MCF 10A (cell line): ENCODE results near the gene SYCP2L. TPM values are rescaled to one million over a fixed set of nuclear protein-coding genes. Genes with fewer than 3 reads are reported as not detected.

Experiments used
- BruUV-seq: library from RNA; stranded (reverse); fragments of 400-500 nt; replicated peaks from 2 replicates; lab custom pipeline; 2021; lab: Mats Ljungman, UMichigan
- CTCF ChIA-PET: fragments of 300-600 bp; sonication (Branson Sonifier 250); formaldehyde crosslinking; extraction: SDS; loops from one replicate; lab custom pipeline; 2021; ENCODE audit warnings: antibody characterized with exemption, inconsistent platforms; lab: Yijun Ruan, JAX
- POLR2A ChIA-PET: fragments of 300-600, 350-650 bp; sonication (Branson Sonifier 250); formaldehyde crosslinking; extraction: SDS; loops from one replicate; lab custom pipeline; 2020; ENCODE audit warnings: antibody characterized with exemption, inconsistent platforms; lab: Yijun Ruan, JAX
- DNase-seq: peaks from one replicate; pipeline ENCODE4 v3.0.0-alpha.2; 2018; ENCODE audit not compliant: unreplicated experiment
- H3K27ac Mint-ChIP-seq: one replicate; pipeline ENCODE4 v1.8.0; 2022; ENCODE audit warnings: mild to moderate bottlenecking, low read depth, mixed read lengths; ENCODE audit not compliant: unreplicated experiment
- H3K27me3 Mint-ChIP-seq: one replicate; pipeline ENCODE4 v1.8.0; 2022; ENCODE audit warnings: mixed read lengths; ENCODE audit not compliant: insufficient read depth, unreplicated experiment
- H3K36me3 Mint-ChIP-seq: one replicate; pipeline ENCODE4 v1.8.0; 2022; ENCODE audit warnings: mild to moderate bottlenecking, moderate library complexity, mixed read lengths; ENCODE audit not compliant: insufficient read depth, unreplicated experiment
- H3K4me1 Mint-ChIP-seq: one replicate; pipeline ENCODE4 v1.8.0; 2022; ENCODE audit warnings: mixed read lengths; ENCODE audit not compliant: insufficient read depth, unreplicated experiment
- H3K4me3 Mint-ChIP-seq: one replicate; pipeline ENCODE4 v1.8.0; 2022; ENCODE audit warnings: mild to moderate bottlenecking, moderate library complexity, mixed read lengths; ENCODE audit not compliant: unreplicated experiment
- H3K9me3 Mint-ChIP-seq: one replicate; pipeline ENCODE4 v1.8.0; 2022; ENCODE audit warnings: mixed read lengths; ENCODE audit not compliant: unreplicated experiment
- intact Hi-C: fragments of 100-400 bp; cut with micrococcal nuclease; formaldehyde crosslinking; loops from 2 replicates; pipeline ENCODE4 v1.14.1; 2022
- total RNA-seq: library from RNA; stranded (reverse); gene quantifications from 2 replicates; pipeline ENCODE4 v1.2.3, GENCODE V29; 2022
- TF ChIP-seq, protein P1 (sequence below): fragments of 200-600 bp; IDR thresholded peaks from one replicate; pipeline ENCODE4 v1.8.0; 2022; ENCODE audit warnings: antibody characterized with exemption, mild to moderate bottlenecking; ENCODE audit not compliant: unreplicated experiment

SYCP2L gene
- total RNA-seq, 1 experiment from 2014 or later, result not detected

DNA sequence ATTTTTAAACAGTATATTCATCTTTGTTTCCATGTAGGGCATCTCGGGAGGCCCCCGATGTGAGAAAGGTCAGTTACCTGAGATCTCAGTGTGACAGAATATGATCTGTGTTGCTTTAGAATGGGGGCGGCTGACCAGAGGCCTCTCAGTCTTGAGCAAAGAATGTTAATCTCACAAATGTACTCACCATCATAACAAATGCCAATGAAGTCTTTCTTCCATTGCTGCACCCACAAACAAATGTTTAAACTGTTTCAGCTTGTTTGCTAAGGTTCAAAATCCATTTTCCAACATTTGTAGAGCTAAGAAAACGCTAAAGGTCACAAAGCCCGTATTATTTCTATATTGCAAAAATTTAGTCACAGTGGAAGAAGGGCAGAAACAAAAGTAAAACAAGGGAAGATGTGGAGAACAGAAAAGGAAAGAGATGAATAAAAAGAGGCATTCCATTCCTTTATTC lies 125.5 kb downstream of the SYCP2L start:
- DNase-seq, result no peak
- intact Hi-C loops, result no loop called here
- Mint-ChIP-seq H3K36me3 (no peaks in the 10 kb centered on the region), H3K27ac (no peak overlapping the region), H3K9me3 (no peaks in the 10 kb centered on the region), H3K4me3 (no peak overlapping the region), H3K4me1 (peaks cover 30% of the 10 kb centered on the region), H3K27me3 (no peaks in the 10 kb centered on the region)
- BruUV-seq, result no TSS peak
- TF ChIP-seq, protein P1, sequence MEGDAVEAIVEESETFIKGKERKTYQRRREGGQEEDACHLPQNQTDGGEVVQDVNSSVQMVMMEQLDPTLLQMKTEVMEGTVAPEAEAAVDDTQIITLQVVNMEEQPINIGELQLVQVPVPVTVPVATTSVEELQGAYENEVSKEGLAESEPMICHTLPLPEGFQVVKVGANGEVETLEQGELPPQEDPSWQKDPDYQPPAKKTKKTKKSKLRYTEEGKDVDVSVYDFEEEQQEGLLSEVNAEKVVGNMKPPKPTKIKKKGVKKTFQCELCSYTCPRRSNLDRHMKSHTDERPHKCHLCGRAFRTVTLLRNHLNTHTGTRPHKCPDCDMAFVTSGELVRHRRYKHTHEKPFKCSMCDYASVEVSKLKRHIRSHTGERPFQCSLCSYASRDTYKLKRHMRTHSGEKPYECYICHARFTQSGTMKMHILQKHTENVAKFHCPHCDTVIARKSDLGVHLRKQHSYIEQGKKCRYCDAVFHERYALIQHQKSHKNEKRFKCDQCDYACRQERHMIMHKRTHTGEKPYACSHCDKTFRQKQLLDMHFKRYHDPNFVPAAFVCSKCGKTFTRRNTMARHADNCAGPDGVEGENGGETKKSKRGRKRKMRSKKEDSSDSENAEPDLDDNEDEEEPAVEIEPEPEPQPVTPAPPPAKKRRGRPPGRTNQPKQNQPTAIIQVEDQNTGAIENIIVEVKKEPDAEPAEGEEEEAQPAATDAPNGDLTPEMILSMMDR, result no peak
- POLR2A ChIA-PET, result interaction anchor here (0.6 to 1.7 kb wide), 7 partner anchors 11 to 71 kb away, joined by 3 to 4 read pairs (median 3); no protein-coding TSS in a partner anchor
- CTCF ChIA-PET, result interaction anchor here (0.7 to 1.5 kb wide), 5 partner anchors 22 to 520 kb away, joined by 3 to 5 read pairs (median 4); no protein-coding TSS in a partner anchor

DNA sequence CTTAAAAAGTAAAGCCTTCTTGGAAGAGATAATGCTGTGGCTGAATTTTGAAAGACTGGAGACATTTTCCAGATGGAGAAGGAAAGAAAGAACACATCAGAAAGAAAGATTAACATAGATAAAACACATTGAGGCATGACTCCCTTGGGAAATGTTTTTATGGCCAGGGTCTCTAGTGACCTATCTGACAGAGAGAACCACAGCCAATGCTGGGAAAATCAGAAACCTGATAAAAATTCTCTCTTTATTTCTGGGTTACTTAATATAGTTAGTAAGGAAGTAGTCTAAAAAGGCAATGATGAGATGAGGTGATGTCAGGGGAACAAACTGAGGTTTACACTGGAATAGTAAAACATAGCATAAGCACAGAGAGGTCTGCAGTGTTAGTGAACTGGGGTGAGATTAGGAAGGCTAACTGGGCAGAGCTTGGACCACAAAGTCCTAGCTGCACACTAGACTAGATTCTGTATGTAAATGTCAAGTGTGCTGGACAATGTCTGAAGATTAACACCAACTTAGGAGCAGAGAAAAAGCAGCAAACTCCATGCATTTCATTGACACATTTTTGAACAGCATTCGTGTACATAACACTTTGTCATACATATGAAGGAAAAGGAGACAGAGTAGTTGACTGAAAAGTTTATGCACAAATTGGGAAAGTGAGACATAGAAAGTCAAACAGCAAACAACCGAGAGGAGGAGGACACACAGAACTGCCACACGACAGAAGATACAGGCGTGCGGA lies 126.3 kb downstream of the SYCP2L start:
- Mint-ChIP-seq H3K4me3 (no peak overlapping the region), H3K4me1 (peaks cover 22% of the 10 kb centered on the region), H3K27me3 (no peaks in the 10 kb centered on the region), H3K9me3 (no peaks in the 10 kb centered on the region), H3K27ac (no peak overlapping the region), H3K36me3 (no peaks in the 10 kb centered on the region)
- ChIA-PET CTCF (no interaction called here), POLR2A (interaction anchor here (0.6 to 1.3 kb wide), 2 partner anchors 10 to 72 kb away, joined by 3 to 4 read pairs; no protein-coding TSS in a partner anchor)
- intact Hi-C loops, result no loop called here
- no peak for DNase-seq
- BruUV-seq, result no TSS peak
- TF ChIP-seq, protein P1, result no peak

DNA sequence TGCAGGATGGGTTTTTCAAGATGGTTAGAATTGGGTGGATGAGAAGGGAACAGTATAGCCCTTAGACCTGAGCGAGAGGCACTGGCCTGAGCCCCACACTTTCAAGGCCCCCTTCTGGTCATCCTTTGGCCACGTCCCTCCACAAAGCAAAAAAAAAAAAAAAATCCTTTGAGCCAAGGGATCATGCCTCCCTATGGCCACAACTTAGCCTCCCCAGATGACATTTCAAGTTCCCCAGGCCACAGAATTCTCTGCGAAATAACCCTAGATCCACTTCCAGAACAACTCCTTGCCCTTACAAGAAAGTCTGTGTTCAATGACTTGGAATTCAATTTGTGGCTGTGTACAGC lies 126.8 kb downstream of the SYCP2L start:
- CTCF ChIA-PET, result no interaction called here

DNA sequence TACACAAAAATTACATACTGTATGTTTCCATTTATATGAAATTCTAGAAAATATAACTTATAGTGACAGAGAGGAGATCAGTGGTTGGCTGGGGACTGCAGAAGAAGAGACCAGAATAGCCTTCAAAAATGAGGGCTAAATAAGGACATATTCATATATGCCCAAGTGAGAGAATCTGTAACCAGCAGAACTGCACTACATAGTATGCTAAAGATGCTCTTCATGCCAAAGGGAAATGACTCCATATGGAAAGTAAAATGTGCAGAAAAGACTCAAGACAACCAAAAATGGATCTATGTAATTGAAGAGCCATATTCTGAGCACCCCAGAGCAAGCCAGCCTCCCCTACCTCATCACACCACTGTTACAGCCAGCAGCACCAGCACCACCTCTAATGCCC lies 128.2 kb downstream of the SYCP2L start:
- Mint-ChIP-seq H3K9me3 (no peaks in the 10 kb centered on the region), H3K27me3 (no peaks in the 10 kb centered on the region), H3K36me3 (no peaks in the 10 kb centered on the region), H3K27ac (no peak overlapping the region), H3K4me3 (no peak overlapping the region), H3K4me1 (peaks cover 6% of the 10 kb centered on the region)
- BruUV-seq, result no TSS peak
- POLR2A ChIA-PET, result interaction anchor here (1.0 kb wide), 1 partner anchor 47 kb away, joined by 3 read pairs; no protein-coding TSS in a partner anchor
- CTCF ChIA-PET, result no interaction called here
- TF ChIP-seq, protein P1, result no peak
- intact Hi-C loops, result no loop called here
- no peak for DNase-seq

More for the DNA sequence above, 126.8 kb downstream of the SYCP2L start:
- no TSS peak for BruUV-seq
- H3K27ac Mint-ChIP-seq, result no peak overlapping the region
- no peaks in the 10 kb centered on the region for H3K27me3 Mint-ChIP-seq
- H3K36me3 Mint-ChIP-seq, result no peaks in the 10 kb centered on the region
- POLR2A ChIA-PET, result no interaction called here
- H3K4me1 Mint-ChIP-seq, result peaks cover 18% of the 10 kb centered on the region
- intact Hi-C loops, result no loop called here
- TF ChIP-seq, protein P1, result no peak
- H3K9me3 Mint-ChIP-seq, result no peaks in the 10 kb centered on the region
- no peak overlapping the region for H3K4me3 Mint-ChIP-seq
- no peak for DNase-seq
